Measurements from ENCODE around the gene EFNA4.

The EFNA4 gene

DNA sequence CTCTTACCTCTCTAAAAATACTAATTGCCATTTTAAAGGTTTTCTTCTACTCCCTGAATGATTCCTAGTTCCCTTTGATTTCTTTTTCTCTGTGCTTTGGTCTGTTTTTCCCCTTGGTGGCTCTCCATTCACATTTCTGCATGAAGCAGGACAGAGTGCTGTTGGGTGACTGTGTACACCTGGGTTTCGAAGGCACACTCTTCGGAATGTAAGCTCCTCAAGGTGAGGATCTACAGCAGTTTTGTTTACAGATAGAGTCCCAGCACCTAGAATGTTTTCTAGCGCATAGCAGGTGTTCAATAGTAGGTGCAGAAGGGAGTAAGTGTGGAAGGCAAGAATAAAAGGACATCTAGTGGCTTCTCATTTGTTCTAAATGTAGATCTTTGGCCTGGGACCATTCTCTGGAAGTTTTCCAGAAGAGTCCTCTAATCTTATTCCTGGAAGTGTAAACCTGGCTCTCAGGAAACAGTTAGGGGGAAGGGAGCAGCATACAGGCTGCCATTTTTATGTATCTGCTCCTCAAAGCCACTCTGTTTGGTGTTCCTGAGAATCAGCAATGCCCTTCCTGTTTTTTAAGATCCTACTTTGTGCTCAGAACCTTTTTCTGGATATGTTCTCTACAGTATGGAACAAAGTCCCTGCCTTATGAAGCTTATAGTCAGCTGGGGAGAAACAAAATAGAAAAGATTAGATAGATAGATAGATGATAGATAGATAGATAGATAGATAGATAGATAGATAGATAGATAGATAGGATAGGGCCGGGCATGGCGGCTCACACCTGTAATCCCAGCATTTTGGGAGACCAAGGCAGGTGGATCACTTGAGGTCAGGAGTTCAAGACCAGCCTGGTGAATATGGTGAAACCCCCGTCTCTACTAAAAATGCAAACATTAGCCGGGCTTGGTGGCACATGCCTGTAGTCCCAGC is 41.3 kb downstream of the EFNA4 start:
- ChIA-PET CTCF (interaction anchor here (1.0 to 4.1 kb wide), 5 partner anchors 10 to 70 kb away, joined by 3 to 30 read pairs (median 4); partner anchors contain the start of gene KRTCAP2), POLR2A (no interaction called here)
- TF ChIP-seq, protein P1, sequence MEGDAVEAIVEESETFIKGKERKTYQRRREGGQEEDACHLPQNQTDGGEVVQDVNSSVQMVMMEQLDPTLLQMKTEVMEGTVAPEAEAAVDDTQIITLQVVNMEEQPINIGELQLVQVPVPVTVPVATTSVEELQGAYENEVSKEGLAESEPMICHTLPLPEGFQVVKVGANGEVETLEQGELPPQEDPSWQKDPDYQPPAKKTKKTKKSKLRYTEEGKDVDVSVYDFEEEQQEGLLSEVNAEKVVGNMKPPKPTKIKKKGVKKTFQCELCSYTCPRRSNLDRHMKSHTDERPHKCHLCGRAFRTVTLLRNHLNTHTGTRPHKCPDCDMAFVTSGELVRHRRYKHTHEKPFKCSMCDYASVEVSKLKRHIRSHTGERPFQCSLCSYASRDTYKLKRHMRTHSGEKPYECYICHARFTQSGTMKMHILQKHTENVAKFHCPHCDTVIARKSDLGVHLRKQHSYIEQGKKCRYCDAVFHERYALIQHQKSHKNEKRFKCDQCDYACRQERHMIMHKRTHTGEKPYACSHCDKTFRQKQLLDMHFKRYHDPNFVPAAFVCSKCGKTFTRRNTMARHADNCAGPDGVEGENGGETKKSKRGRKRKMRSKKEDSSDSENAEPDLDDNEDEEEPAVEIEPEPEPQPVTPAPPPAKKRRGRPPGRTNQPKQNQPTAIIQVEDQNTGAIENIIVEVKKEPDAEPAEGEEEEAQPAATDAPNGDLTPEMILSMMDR (IDR thresholded peaks at IDR 0.05; ENCODE audit: insufficient read depth, low read length, missing control alignments): no peak
- no peak overlapping the region for H3K4me3 ChIP-seq (ENCODE audit: low read depth, low read length)
- DNase-seq (ENCODE audit: low read depth, low spot score): no peak

DNA sequence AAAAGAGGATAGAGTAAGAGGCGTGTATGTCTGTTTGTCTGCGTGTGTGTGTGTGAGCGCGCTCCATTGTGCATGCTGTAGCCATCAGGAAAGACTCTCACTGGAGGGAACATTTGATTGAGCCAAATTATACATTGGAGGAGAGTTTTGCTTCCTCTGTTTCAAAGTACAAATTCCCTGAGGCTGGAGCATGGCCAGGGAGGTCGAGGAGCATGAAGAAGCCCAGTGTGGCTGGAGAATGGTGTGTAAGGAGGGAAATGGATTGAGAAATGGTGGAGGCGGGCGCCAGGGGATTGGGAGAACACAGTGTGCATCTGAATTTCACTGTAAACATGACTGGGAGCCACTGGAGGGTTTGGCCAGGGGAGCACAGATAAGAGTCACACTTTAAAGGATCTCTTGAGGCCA is 42.1 kb downstream of the EFNA4 start:
- CTCF ChIA-PET: interaction anchor here (1.9 to 4.1 kb wide), 3 partner anchors 10 to 62 kb away, joined by 7 to 30 read pairs (median 10); no protein-coding TSS in a partner anchor
- POLR2A ChIA-PET: no interaction called here
- no peak for DNase-seq (ENCODE audit: low read depth, low spot score)
- TF ChIP-seq, protein P1 (IDR thresholded peaks at IDR 0.05; ENCODE audit: insufficient read depth, low read length, missing control alignments): no peak
- H3K4me3 ChIP-seq (ENCODE audit: low read depth, low read length): no peak overlapping the region

DNA sequence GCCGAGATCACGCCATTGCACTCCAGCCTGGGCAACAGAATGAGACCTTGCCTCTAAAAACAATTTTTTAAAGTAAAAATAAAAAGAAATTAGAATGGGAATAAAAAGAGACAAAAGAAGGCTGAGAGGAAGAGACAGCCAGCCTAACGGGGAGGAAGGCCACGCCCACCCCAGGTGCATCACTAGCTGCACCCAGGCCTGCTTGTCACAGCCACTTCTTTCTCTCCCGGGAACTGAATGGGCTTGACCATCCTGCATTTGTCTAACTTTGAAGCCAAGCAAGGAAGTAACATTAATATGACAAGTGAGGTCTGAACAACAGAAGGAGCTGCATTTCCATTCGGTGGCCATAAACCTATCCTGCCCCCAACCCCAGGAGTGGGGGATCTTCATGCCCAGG is 43.3 kb downstream of the EFNA4 start:
- no peak overlapping the region for H3K4me3 ChIP-seq (ENCODE audit: low read depth, low read length)
- CTCF ChIA-PET: interaction anchor here (1.2 to 3.7 kb wide), 4 partner anchors 15 to 66 kb away, joined by 3 to 26 read pairs (median 6); partner anchors contain the start of gene KRTCAP2
- TF ChIP-seq, protein P1 (IDR thresholded peaks at IDR 0.05; ENCODE audit: insufficient read depth, low read length, missing control alignments): no peak
- no peak for DNase-seq (ENCODE audit: low read depth, low spot score)
- POLR2A ChIA-PET: no interaction called here

DNA sequence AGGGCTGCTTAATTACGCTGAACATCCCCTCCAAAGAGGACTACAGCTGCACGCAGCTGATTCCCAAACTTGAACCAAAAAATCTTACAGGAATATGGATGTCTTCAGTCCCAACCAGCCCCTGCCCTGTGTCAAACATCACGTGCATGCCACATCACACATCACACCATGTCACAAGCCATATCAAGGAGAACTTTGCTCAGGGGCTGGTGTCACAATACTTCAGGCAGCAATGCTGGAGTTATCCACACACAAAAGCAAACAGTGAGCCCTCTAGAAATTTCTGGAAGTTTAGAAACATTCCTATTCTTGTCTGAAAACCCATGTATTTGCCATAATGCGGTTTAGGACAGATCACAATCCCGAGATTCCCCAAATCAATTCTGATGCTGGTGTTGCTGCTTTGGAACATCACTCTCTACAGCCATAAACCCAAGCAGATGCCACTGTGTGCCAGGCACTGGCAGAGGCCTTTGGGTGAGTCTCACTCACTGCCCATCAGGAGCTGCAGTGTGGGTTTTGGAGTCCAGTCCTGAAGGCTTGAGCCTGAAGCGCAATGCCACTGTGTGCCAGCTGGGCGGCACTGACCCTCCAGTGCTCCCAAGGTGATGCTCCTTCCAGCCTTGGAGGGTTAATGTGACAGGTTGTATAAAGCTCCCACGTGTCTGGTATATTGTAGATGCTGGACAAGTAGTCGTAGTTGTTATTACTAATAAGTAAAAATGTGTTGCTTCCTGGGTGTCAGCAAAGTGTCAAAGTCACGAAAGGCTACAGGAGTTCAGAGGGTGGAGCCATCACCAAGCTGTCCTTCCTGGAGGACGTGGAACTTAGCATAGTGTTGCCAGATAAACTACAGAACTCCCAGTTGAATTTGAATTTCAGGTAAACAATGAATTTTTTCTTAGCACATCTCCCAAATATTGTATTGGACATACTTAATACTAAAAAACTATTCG is 44.0 kb downstream of the EFNA4 start:
- DNase-seq (ENCODE audit: low read depth, low spot score): no peak
- ChIA-PET POLR2A (interaction anchor here (1.1 kb wide), 1 partner anchor 29 kb away, joined by 4 read pairs; no protein-coding TSS in a partner anchor), CTCF (interaction anchor here (1.2 to 3.7 kb wide), 4 partner anchors 15 to 65 kb away, joined by 3 to 26 read pairs (median 6); partner anchors contain the start of gene KRTCAP2)
- TF ChIP-seq, protein P1 (IDR thresholded peaks at IDR 0.05; ENCODE audit: insufficient read depth, low read length, missing control alignments): no peak
- no peak overlapping the region for H3K4me3 ChIP-seq (ENCODE audit: low read depth, low read length)

DNA sequence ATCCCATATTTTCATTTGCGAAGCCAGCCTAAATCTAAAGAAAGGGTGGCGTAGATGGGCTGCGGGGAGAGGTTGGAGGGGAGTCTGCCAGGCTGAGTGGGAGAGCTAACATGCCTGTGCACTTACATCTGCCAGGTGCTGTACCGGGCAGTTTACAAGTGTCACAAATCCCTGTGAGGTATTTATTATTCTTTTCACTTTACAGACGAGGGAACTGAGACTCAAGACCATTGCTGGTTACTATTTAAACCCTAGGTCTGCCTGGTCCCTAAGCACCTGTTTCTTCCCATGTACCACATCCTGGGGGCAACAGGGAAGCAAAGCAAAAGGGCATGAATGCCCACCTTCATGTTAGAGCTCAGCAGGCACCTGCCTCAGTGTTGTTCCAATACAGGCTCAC is 44.8 kb downstream of the EFNA4 start:
- no peak overlapping the region for H3K4me3 ChIP-seq (ENCODE audit: low read depth, low read length)
- ChIA-PET CTCF (interaction anchor here (2.4 to 3.7 kb wide), 2 partner anchors 16 to 59 kb away, joined by 10 to 26 read pairs; no protein-coding TSS in a partner anchor), POLR2A (interaction anchor here (1.1 kb wide), 1 partner anchor 28 kb away, joined by 4 read pairs; no protein-coding TSS in a partner anchor)
- DNase-seq (ENCODE audit: low read depth, low spot score): no peak
- TF ChIP-seq, protein P1 (IDR thresholded peaks at IDR 0.05; ENCODE audit: insufficient read depth, low read length, missing control alignments): no peak

Measured in AG04449 (cell line).